Measurements from ENCODE around the gene DGKQ.

DNA sequence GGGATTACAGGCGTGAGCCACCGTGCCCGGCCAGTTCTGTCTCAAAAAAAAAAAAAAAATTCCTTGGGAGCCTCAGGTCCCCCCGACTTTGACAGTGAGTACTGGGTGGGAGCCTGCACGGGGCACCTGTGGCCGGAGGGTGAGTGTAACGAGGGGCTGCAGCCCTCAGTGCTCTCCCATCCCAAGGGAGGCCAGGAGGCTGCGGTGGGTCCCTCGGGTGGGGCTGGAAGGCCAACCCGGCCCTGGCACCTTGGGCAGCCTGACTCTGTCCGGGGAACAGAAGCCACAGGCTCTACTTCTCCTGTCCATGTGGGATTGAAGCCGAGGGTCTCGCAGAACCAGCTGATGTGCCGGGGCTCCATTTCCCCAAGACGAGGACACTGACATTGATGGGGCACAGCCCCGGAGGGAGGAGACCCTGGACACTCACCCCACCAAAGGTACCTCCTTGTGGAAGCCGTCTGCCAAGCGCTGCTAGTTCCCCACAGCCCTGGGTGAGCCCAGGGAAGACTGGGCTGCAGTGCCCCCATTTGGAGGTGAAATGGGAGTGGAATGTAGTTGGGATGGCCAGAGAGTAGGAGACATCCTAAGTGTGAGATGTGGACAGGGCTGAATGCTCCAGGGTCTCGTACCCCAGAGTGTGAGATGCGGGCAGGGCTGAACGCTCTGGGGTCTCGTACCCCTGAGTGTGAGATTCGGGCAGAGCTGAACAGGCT lies 22.1 kb upstream of the DGKQ start:
- TF ChIP-seq EP300 (IDR thresholded peaks at IDR 0.05) = no peak
- TF ChIP-seq, protein P1, sequence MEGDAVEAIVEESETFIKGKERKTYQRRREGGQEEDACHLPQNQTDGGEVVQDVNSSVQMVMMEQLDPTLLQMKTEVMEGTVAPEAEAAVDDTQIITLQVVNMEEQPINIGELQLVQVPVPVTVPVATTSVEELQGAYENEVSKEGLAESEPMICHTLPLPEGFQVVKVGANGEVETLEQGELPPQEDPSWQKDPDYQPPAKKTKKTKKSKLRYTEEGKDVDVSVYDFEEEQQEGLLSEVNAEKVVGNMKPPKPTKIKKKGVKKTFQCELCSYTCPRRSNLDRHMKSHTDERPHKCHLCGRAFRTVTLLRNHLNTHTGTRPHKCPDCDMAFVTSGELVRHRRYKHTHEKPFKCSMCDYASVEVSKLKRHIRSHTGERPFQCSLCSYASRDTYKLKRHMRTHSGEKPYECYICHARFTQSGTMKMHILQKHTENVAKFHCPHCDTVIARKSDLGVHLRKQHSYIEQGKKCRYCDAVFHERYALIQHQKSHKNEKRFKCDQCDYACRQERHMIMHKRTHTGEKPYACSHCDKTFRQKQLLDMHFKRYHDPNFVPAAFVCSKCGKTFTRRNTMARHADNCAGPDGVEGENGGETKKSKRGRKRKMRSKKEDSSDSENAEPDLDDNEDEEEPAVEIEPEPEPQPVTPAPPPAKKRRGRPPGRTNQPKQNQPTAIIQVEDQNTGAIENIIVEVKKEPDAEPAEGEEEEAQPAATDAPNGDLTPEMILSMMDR (IDR thresholded peaks at IDR 0.05) = no peak
- TF ChIP-seq CEBPB (IDR thresholded peaks at IDR 0.05) = no peak
- no peak for TF ChIP-seq GATA3 (IDR thresholded peaks at IDR 0.05; ENCODE audit: borderline replicate concordance)
- TF ChIP-seq POLR2AphosphoS2 (conservative IDR thresholded peaks at IDR 0.05; ENCODE audit: low read length) = no peak
- no peak for TF ChIP-seq EHMT2 (IDR thresholded peaks at IDR 0.05; ENCODE audit: low read depth)
- no peak for TF ChIP-seq JUN (IDR thresholded peaks at IDR 0.05)
- no peak for TF ChIP-seq POLR2A (IDR thresholded peaks at IDR 0.05; ENCODE audit: low read length)
- TF ChIP-seq, protein P2, sequence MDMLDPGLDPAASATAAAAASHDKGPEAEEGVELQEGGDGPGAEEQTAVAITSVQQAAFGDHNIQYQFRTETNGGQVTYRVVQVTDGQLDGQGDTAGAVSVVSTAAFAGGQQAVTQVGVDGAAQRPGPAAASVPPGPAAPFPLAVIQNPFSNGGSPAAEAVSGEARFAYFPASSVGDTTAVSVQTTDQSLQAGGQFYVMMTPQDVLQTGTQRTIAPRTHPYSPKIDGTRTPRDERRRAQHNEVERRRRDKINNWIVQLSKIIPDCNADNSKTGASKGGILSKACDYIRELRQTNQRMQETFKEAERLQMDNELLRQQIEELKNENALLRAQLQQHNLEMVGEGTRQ (IDR thresholded peaks at IDR 0.05) = no peak
- no peak for TF ChIP-seq CBX2 (IDR thresholded peaks at IDR 0.05; ENCODE audit: borderline replicate concordance, low read depth)
- TF ChIP-seq, protein P3, sequence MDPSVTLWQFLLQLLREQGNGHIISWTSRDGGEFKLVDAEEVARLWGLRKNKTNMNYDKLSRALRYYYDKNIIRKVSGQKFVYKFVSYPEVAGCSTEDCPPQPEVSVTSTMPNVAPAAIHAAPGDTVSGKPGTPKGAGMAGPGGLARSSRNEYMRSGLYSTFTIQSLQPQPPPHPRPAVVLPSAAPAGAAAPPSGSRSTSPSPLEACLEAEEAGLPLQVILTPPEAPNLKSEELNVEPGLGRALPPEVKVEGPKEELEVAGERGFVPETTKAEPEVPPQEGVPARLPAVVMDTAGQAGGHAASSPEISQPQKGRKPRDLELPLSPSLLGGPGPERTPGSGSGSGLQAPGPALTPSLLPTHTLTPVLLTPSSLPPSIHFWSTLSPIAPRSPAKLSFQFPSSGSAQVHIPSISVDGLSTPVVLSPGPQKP (IDR thresholded peaks at IDR 0.05; ENCODE audit: low read depth, low read length) = no peak
- TF ChIP-seq, protein P4, sequence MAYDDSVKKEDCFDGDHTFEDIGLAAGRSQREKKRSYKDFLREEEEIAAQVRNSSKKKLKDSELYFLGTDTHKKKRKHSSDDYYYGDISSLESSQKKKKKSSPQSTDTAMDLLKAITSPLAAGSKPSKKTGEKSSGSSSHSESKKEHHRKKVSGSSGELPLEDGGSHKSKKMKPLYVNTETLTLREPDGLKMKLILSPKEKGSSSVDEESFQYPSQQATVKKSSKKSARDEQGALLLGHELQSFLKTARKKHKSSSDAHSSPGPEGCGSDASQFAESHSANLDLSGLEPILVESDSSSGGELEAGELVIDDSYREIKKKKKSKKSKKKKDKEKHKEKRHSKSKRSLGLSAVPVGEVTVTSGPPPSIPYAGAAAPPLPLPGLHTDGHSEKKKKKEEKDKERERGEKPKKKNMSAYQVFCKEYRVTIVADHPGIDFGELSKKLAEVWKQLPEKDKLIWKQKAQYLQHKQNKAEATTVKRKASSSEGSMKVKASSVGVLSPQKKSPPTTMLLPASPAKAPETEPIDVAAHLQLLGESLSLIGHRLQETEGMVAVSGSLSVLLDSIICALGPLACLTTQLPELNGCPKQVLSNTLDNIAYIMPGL (CRISPR knock-in tag; IDR thresholded peaks at IDR 0.05; ENCODE audit: borderline replicate concordance) = no peak
- no peak for TF ChIP-seq ZNF302 (CRISPR knock-in tag; IDR thresholded peaks at IDR 0.05)

All from A549 (cell line).